HFFc6 (cell line): ENCODE measurements around the gene HCAR3. TPM values are rescaled to one million over a fixed set of nuclear protein-coding genes. Genes with fewer than 3 reads are reported as not detected.

Experiments used
- DNase-seq: peaks from one replicate; pipeline ENCODE4 v3.0.0-alpha.2; 2018
- H3K27ac Mint-ChIP-seq: 2 replicates; pipeline ENCODE4 v1.8.0; 2020; ENCODE audit warnings: mild to moderate bottlenecking, mixed read lengths
- H3K27me3 Mint-ChIP-seq: 2 replicates; pipeline ENCODE4 v1.8.0; 2021; ENCODE audit warnings: mild to moderate bottlenecking, moderate library complexity, mixed read lengths; ENCODE audit not compliant: insufficient read depth
- H3K36me3 Mint-ChIP-seq: 2 replicates; pipeline ENCODE4 v1.8.0; 2021; ENCODE audit warnings: low read depth, mixed read lengths
- H3K4me1 Mint-ChIP-seq: 2 replicates; pipeline ENCODE4 v1.8.0; 2020; ENCODE audit warnings: low read depth, mixed read lengths
- H3K4me3 Mint-ChIP-seq: 2 replicates; pipeline ENCODE4 v1.8.0; 2020; ENCODE audit warnings: mild to moderate bottlenecking, moderate library complexity, mixed read lengths
- H3K9me3 Mint-ChIP-seq: 2 replicates; pipeline ENCODE4 v1.8.0; 2020; ENCODE audit warnings: mild to moderate bottlenecking, mixed read lengths
- total RNA-seq, 6 experiments: library from RNA; stranded (reverse); fragmentation: NEBNext Ultra II Directional; extraction: Animal tissue kit (Norgen Biotek cat#: 25700); gene quantifications; 2 replicates in 1 of 6; 3 replicates in 5 of 6; pipeline ENCODE4 v1.2.3, GENCODE V29; 2021
- TF ChIP-seq, protein P1 (sequence below): fragments of 200-600 bp; sonication (generic); IDR thresholded peaks from 2 replicates; pipeline ENCODE4 v1.5.0; 2021; ENCODE audit warnings: antibody characterized with exemption, mild to moderate bottlenecking

Gene HCAR3
- total RNA-seq, 6 experiments from 2014 or later = not detected

DNA sequence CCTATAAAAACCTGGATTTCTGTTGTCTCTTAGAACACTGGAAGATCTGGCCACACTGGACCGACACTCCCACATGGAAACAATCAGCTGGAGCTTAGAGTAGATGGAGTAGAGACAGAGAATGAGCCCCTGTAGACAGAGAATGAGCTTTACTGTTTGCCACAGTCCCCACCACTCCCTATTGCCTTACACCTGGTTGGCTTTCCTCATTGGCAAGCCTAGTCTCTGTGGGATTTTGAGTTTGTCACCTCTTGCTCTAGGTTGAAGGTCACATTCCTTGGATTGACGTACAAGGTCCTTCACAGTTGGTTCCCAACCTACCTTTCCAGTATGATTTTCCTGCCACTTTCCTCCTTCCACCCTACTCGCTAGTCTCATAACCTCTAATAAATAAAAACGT is 16.0 kb upstream of the HCAR3 start:
- no peaks in the 10 kb centered on the region for H3K36me3 Mint-ChIP-seq
- TF ChIP-seq, protein P1, sequence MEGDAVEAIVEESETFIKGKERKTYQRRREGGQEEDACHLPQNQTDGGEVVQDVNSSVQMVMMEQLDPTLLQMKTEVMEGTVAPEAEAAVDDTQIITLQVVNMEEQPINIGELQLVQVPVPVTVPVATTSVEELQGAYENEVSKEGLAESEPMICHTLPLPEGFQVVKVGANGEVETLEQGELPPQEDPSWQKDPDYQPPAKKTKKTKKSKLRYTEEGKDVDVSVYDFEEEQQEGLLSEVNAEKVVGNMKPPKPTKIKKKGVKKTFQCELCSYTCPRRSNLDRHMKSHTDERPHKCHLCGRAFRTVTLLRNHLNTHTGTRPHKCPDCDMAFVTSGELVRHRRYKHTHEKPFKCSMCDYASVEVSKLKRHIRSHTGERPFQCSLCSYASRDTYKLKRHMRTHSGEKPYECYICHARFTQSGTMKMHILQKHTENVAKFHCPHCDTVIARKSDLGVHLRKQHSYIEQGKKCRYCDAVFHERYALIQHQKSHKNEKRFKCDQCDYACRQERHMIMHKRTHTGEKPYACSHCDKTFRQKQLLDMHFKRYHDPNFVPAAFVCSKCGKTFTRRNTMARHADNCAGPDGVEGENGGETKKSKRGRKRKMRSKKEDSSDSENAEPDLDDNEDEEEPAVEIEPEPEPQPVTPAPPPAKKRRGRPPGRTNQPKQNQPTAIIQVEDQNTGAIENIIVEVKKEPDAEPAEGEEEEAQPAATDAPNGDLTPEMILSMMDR = no peak
- H3K27me3 Mint-ChIP-seq = peaks cover 9% of the 10 kb centered on the region
- no peak for DNase-seq
- H3K9me3 Mint-ChIP-seq = no peaks in the 10 kb centered on the region
- H3K4me3 Mint-ChIP-seq = no peak overlapping the region
- no peaks in the 10 kb centered on the region for H3K4me1 Mint-ChIP-seq
- H3K27ac Mint-ChIP-seq = no peak overlapping the region

DNA sequence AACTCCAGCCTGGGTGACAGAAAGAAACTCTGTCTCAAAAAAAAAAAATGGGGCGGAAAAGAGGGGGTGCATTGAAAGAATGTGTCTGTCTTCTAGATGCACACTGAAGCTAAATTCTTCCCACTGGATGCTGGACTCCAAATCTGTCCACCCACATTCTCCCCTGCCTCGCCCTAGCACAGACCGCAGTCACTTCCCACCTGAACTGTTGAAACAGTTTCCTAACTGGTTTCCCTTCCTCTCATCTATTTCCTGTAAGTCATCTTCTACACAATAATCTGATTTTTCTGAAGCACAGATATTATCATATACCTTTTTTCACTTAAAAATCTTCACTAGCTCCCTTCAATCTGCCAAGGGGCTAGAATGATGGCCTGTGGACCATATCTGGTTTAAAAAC is 15.6 kb upstream of the HCAR3 start:
- Mint-ChIP-seq H3K9me3 (no peaks in the 10 kb centered on the region), H3K36me3 (no peaks in the 10 kb centered on the region), H3K27ac (no peak overlapping the region), H3K4me3 (no peak overlapping the region), H3K4me1 (no peaks in the 10 kb centered on the region), H3K27me3 (peaks cover 9% of the 10 kb centered on the region)
- TF ChIP-seq, protein P1 = no peak
- DNase-seq = no peak

DNA sequence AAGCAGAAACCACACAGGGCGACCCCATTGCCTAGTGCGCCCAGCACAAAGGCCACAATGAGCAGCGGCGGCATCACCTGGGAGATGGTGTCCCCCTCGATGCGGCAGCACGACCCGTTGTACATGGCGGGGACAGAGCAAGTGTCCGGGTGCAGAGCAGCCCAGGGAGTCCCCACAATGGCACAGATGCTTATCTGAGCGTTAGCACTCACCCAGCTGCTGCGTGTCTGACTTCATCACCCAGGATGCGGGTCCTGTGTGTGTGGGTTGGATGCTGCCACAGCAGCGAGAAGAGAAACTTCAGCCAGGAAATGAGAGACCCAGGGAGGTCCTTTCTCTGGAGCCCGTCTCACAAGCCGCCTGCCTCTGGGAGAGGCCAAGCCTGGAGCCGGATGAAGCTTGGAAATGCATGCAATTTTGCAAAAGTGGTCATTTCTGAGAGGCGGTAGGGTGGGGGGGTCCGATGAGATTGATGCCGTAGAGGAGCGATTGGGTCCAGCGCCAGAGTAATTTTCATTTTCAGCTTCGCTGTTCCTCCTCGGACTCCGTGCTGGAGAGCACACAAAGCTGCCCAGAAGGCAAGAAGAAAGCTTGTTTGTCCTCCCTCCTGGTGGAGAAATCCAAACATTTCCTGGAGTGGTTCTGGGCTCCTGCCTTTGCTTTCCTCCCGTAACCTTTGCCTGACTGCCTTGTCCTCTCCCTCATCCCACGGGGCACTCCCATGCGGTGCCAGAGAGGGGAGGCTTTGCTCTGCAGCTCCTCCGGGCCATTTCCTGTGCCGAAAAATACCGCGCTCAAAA is 13.8 kb upstream of the HCAR3 start, which contains the start of gene HCAR1:
TSS of gene HCAR1 (minus strand) at position 630 of the 800 bp plus-strand sequence. CDS start at position 125, 505 bp downstream.
- DNase-seq = no peak
- Mint-ChIP-seq H3K27ac (no peak within 1 kb of the TSS), H3K27me3 (peaks cover 9% of the 10 kb centered on the region), H3K4me1 (peaks cover 8% of the 10 kb centered on the region), H3K4me3 (no peak within 1 kb of the TSS), H3K36me3 (no peaks in the 10 kb centered on the region), H3K9me3 (no peaks in the 10 kb centered on the region)
- TF ChIP-seq, protein P1 = no peak

DNA sequence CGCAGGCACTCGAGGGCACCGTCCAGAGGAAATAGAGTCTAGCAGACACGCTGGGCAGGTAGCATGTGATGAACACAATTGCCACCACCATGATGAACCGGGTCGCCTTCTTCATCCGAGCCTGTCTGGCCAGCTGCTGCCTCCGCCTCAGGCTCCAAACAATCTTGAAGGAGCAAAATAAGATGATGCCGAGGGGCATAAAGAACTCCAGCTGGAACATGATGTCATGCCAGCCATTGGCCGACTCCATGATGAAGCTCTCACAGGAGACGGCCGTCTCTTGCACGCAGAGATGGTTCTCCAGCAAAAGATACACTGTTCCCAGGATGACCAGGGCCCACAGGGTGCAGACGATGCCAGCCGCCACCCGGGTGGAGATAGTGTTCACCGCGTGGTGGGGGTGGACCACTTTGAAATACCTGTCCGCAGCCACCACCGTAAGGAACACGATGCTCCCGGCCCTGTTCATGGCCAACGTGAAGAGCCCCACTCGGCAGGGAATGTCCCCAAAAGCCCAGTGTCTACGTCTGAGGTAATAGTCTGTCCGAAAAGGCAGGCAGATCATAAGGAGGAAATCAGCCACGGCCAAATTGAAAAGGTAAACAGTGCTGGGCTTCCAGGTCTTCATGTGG is 13.1 kb upstream of the HCAR3 start:
- no peak overlapping the region for H3K27ac Mint-ChIP-seq
- no peaks in the 10 kb centered on the region for H3K36me3 Mint-ChIP-seq
- no peak for DNase-seq
- no peak overlapping the region for H3K4me3 Mint-ChIP-seq
- H3K4me1 Mint-ChIP-seq = peaks cover 8% of the 10 kb centered on the region
- H3K27me3 Mint-ChIP-seq = peaks cover 9% of the 10 kb centered on the region
- TF ChIP-seq, protein P1 = no peak
- H3K9me3 Mint-ChIP-seq = no peaks in the 10 kb centered on the region

DNA sequence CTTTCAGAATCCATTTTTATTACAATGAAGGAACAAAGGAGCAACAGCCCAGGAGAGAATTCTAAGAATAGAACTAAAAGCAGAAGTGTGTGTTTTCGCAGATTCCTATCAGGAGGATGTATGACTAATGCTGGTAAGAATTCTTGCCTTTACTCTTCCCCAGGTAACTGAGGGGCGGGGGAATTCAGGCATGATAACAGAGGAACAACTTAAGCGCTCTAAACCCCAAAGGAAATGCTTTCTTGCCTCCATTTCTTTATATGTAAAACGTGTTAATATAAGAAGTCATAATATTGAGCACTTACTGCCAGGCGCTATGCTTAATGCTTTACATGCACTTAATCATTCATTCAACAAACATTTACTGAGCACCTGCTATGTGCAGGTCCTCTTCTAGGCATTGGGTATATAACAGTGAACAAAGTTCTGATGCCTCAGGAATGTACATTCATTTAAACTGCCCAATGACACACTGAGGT is 9.5 kb upstream of the HCAR3 start:
- H3K4me3 Mint-ChIP-seq = no peak overlapping the region
- H3K36me3 Mint-ChIP-seq = no peaks in the 10 kb centered on the region
- TF ChIP-seq, protein P1 = no peak
- no peak overlapping the region for H3K27ac Mint-ChIP-seq
- H3K4me1 Mint-ChIP-seq = peaks cover 12% of the 10 kb centered on the region
- DNase-seq = no peak
- peaks cover 3% of the 10 kb centered on the region; the same call in 1 of the 2 replicates for H3K27me3 Mint-ChIP-seq
- no peaks in the 10 kb centered on the region for H3K9me3 Mint-ChIP-seq
